Fibroblast of skin of right biceps (primary cell): ENCODE results near the gene NDFIP2.

Experiments
- DNase-seq: peaks from one replicate; pipeline ENCODE4 v3.0.0-alpha.2; 2013

Gene NDFIP2

GRCh38 chr13:79459906-79460305 lies 21.0 kb upstream of the NDFIP2 start:
- DNase-seq: no peak

- no peak for DNase-seq
Measured at GRCh38 chr13:79462895-79463294, 18.1 kb upstream of the NDFIP2 start.

GRCh38 chr13:79463604-79464003 lies 17.4 kb upstream of the NDFIP2 start:
- no peak for DNase-seq

GRCh38 chr13:79466872-79467271 lies 14.1 kb upstream of the NDFIP2 start:
- DNase-seq: no peak

GRCh38 chr13:79468402-79468801 lies 12.6 kb upstream of the NDFIP2 start:
- DNase-seq: no peak

- no peak for DNase-seq
Measured at GRCh38 chr13:79468819-79469218, 12.1 kb upstream of the NDFIP2 start.

GRCh38 chr13:79469608-79470007 lies 11.3 kb upstream of the NDFIP2 start:
- no peak for DNase-seq

- no peak for DNase-seq
Measured at GRCh38 chr13:79470666-79471065, 10.3 kb upstream of the NDFIP2 start.

- no peak for DNase-seq
Measured at GRCh38 chr13:79475569-79475968, 5.4 kb upstream of the NDFIP2 start.

- DNase-seq: no peak
Measured at GRCh38 chr13:79477968-79478367, 3.0 kb upstream of the NDFIP2 start.

- DNase-seq: no peak
Measured at GRCh38 chr13:79479882-79480281, 1.1 kb upstream of the NDFIP2 start.

GRCh38 chr13:79481685-79482052 lies 714 bp downstream of the NDFIP2 start:
- DNase-seq: no peak

GRCh38 chr13:79482281-79482970 lies 1.5 kb downstream of the NDFIP2 start:
- peak; percentile 65 for DNase-seq

GRCh38 chr13:79483086-79483706 lies 2.2 kb downstream of the NDFIP2 start:
- peak; percentile 95 for DNase-seq

GRCh38 chr13:79485014-79485811 lies 4.3 kb downstream of the NDFIP2 start:
- DNase-seq: peak; percentile 91

- no peak for DNase-seq
Measured at GRCh38 chr13:79486433-79487188, 5.7 kb downstream of the NDFIP2 start.

GRCh38 chr13:79490326-79490725 lies 9.4 kb downstream of the NDFIP2 start:
- DNase-seq: no peak

- no peak for DNase-seq
Measured at GRCh38 chr13:79490824-79491223, 9.9 kb downstream of the NDFIP2 start.

- DNase-seq: peak; percentile 88
Measured at GRCh38 chr13:79491715-79492114, 10.8 kb downstream of the NDFIP2 start.

- DNase-seq: peak; percentile 21
Measured at GRCh38 chr13:79492313-79492798, 11.4 kb downstream of the NDFIP2 start.

GRCh38 chr13:79492918-79493594 lies 12.1 kb downstream of the NDFIP2 start:
- no peak for DNase-seq

- DNase-seq: no peak
Measured at GRCh38 chr13:79496188-79496587, 15.2 kb downstream of the NDFIP2 start.
